Measurements from ENCODE around the gene FAS.

FAS gene

GRCh38 chr10:88974012-88974411, 16.6 kb upstream of the FAS start:
- DNase-seq: no peak

GRCh38 chr10:88974446-88975376, 15.9 kb upstream of the FAS start:
- DNase-seq: peak; percentile 86

- no peak for DNase-seq
These were observed 15.2 kb upstream of the FAS start for GRCh38 chr10:88975377-88975720.

GRCh38 chr10:88978463-88978862, 12.1 kb upstream of the FAS start:
- DNase-seq: no peak

GRCh38 chr10:88979153-88979562, 11.4 kb upstream of the FAS start:
- DNase-seq: peak; percentile 89

- no peak for DNase-seq
These were observed 11.0 kb upstream of the FAS start for GRCh38 chr10:88979603-88980002.

- no peak for DNase-seq
These were observed 10.4 kb upstream of the FAS start for GRCh38 chr10:88980247-88980646.

- DNase-seq: no peak
These were observed 9.8 kb upstream of the FAS start for GRCh38 chr10:88980800-88981199.

GRCh38 chr10:88981435-88981834, 9.2 kb upstream of the FAS start:
- DNase-seq: no peak

- no peak for DNase-seq
These were observed 8.2 kb upstream of the FAS start for GRCh38 chr10:88982366-88982765.

GRCh38 chr10:88983206-88983605, 7.4 kb upstream of the FAS start:
- peak; percentile 49 for DNase-seq

GRCh38 chr10:88983939-88984338, 6.7 kb upstream of the FAS start:
- DNase-seq: no peak

- DNase-seq: no peak
These were observed 6.1 kb upstream of the FAS start for GRCh38 chr10:88984525-88984924.

GRCh38 chr10:88986549-88987242, 3.9 kb upstream of the FAS start:
- peak; percentile 77 for DNase-seq

GRCh38 chr10:88987243-88987725, 3.3 kb upstream of the FAS start:
- no peak for DNase-seq

GRCh38 chr10:88987840-88988239, 2.8 kb upstream of the FAS start:
- no peak for DNase-seq

- DNase-seq: no peak
These were observed 1.2 kb upstream of the FAS start for GRCh38 chr10:88989423-88989822.

- peak; percentile 52 for DNase-seq
These were observed 694 bp upstream of the FAS start for GRCh38 chr10:88989824-88990383.

- peak; percentile 84 for DNase-seq
These were observed 732 bp downstream of the FAS start for GRCh38 chr10:88991161-88991898.

GRCh38 chr10:88991899-88992320, 1.3 kb downstream of the FAS start:
- DNase-seq: peak; percentile 84

GRCh38 chr10:88992921-88993524, 2.4 kb downstream of the FAS start:
- no peak for DNase-seq

- no peak for DNase-seq
These were observed 3.4 kb downstream of the FAS start for GRCh38 chr10:88994019-88994418.

All from OCI-M1 (cell line).